Epithelial cell of esophagus (primary cell): Measurements from ENCODE around the gene PARP14.
A peak's percentile ranks its signal among the peaks of the same experiment; 100 is the strongest.

ENCODE experiments used
- DNase-seq: peaks from one replicate; pipeline ENCODE4 v3.0.0; 2010; ENCODE audit warnings: low read depth
- H3K4me3 ChIP-seq: 2 replicates; pipeline ENCODE4 v1.5.1; 2011; ENCODE audit warnings: mild to moderate bottlenecking, low read length, control low read depth
- CTCF ChIP-seq: IDR thresholded peaks from 2 replicates; pipeline ENCODE4 v1.5.1; 2011; ENCODE audit warnings: low read depth, mild to moderate bottlenecking, low read length, control low read depth, inconsistent platforms; ENCODE audit not compliant: insufficient read depth; ENCODE audit errors: missing control alignments

The PARP14 gene

GRCh38 chr3:122665881-122666280 lies 14.8 kb upstream of the PARP14 start:
- no peak for DNase-seq
- no peak for TF ChIP-seq CTCF
- no peak overlapping the region for H3K4me3 ChIP-seq

- no peak for TF ChIP-seq CTCF
- H3K4me3 ChIP-seq, result no peak overlapping the region
- DNase-seq, result peak; percentile 40
Observed at GRCh38 chr3:122668930-122669730, 11.5 kb upstream of the PARP14 start.

- no peak for DNase-seq
- no peak overlapping the region for H3K4me3 ChIP-seq
- no peak for TF ChIP-seq CTCF
Observed at GRCh38 chr3:122671553-122671952, 9.1 kb upstream of the PARP14 start.

- no peak overlapping the region for H3K4me3 ChIP-seq
- no peak for DNase-seq
- no peak for TF ChIP-seq CTCF
Observed at GRCh38 chr3:122674339-122674738, 6.3 kb upstream of the PARP14 start.

GRCh38 chr3:122676759-122677158 lies 3.9 kb upstream of the PARP14 start:
- TF ChIP-seq CTCF, result no peak
- H3K4me3 ChIP-seq, result no peak overlapping the region
- DNase-seq, result peak; percentile 17

- DNase-seq, result peak; percentile 59
- H3K4me3 ChIP-seq, result no peak overlapping the region
- no peak for TF ChIP-seq CTCF
Observed at GRCh38 chr3:122677216-122677615, 3.4 kb upstream of the PARP14 start.

- no peak overlapping the region for H3K4me3 ChIP-seq
- no peak for DNase-seq
- TF ChIP-seq CTCF, result no peak
Observed at GRCh38 chr3:122678506-122678905, 2.1 kb upstream of the PARP14 start.
